Endothelial cell of umbilical vein (primary cell): ENCODE data around the gene UCHL1. TPM values are rescaled to one million over a fixed set of nuclear protein-coding genes. Genes with fewer than 3 reads are reported as not detected.

Source experiments
- BruUV-seq: library from RNA; stranded (reverse); fragments of 400-500 nt; replicated peaks from 2 replicates; lab custom pipeline; 2021; lab: Mats Ljungman, UMichigan
- CTCF ChIA-PET: fragments of 300-600, 350-600 bp; sonication (Branson Sonifier 250); formaldehyde crosslinking; loops from one replicate; lab custom pipeline; 2021; ENCODE audit warnings: antibody characterized with exemption, inconsistent platforms; lab: Charles Lee
- POLR2A ChIA-PET: fragments of 300-600, 350-600 bp; sonication (Branson Sonifier 250); formaldehyde crosslinking; loops from one replicate; lab custom pipeline; 2021; ENCODE audit warnings: antibody characterized with exemption, inconsistent platforms; lab: Charles Lee
- DNase-seq: peaks from one replicate; pipeline ENCODE4 v3.0.0-alpha.2; 2011; ENCODE audit warnings: low read depth, low spot score
- FAIRE-seq: peaks from 2 replicates; lab custom pipeline; 2011; peaks lifted over from hg19 to GRCh38; lab: Jason Lieb, UNC
- H2AFZ ChIP-seq: 2 replicates; pipeline ENCODE4 v1.6.0; 2012; ENCODE audit warnings: low read depth, low read length, control low read depth, inconsistent platforms
- H3K27ac ChIP-seq: 2 replicates; pipeline ENCODE4 v1.5.1; 2011; ENCODE audit warnings: low read depth, mild to moderate bottlenecking, control low read depth, low read length, moderate library complexity; ENCODE audit not compliant: insufficient read depth
- H3K27me3 ChIP-seq, 2 experiments: 2 replicates each; pipeline versions ENCODE4 v1.6.0 to v1.6.1; 2011; ENCODE audit warnings: low read length in 2 of 2, mixed read lengths in 1 of 2; ENCODE audit not compliant: control insufficient read depth in 2 of 2, insufficient read depth in 2 of 2
- H3K36me3 ChIP-seq, 2 experiments: 2 replicates in 1 of 2; 3 replicates in 1 of 2; pipeline ENCODE4 v1.5.1; 2011; ENCODE audit warnings: low read length in 2 of 2, mild to moderate bottlenecking in 1 of 2, moderate library complexity in 1 of 2; ENCODE audit not compliant: control insufficient read depth in 2 of 2, insufficient read depth in 2 of 2; ENCODE audit errors: extremely low read depth in 1 of 2
- H3K4me1 ChIP-seq: 3 replicates; pipeline ENCODE4 v1.5.1; 2011; ENCODE audit warnings: mild to moderate bottlenecking, low read length; ENCODE audit not compliant: control insufficient read depth, insufficient read depth; ENCODE audit errors: extremely low read depth
- H3K4me2 ChIP-seq: 2 replicates; pipeline ENCODE4 v1.6.1; 2011; ENCODE audit warnings: low read length, control low read depth, mixed read lengths; ENCODE audit not compliant: insufficient read depth
- H3K4me3 ChIP-seq, 3 experiments: fragments of 200-600 bp in 1 of 3; sonication (generic), shearing (Covaris generic) in 1 of 3; replicated peaks in 1 of 3; 2 replicates each; pipeline ENCODE4 v1.5.1; 2011 to 2016; ENCODE audit warnings: control low read depth in 3 of 3, low read length in 3 of 3, mild to moderate bottlenecking in 2 of 3, inconsistent platforms in 1 of 3, low read depth in 1 of 3, moderate library complexity in 1 of 3; ENCODE audit not compliant: insufficient read depth in 1 of 3
- H3K79me2 ChIP-seq: 2 replicates; pipeline ENCODE4 v1.6.0; 2012; ENCODE audit warnings: low read length, inconsistent platforms; ENCODE audit not compliant: control insufficient read depth, insufficient read depth
- H3K9ac ChIP-seq: replicated peaks from 2 replicates; pipeline ENCODE3; 2011; ENCODE audit warnings: low read length, control low read depth; ENCODE audit not compliant: insufficient read depth; ENCODE audit errors: extremely low read depth
- H3K9me1 ChIP-seq: replicated peaks from 3 replicates; pipeline ENCODE4 v1.6.0; 2011; ENCODE audit warnings: mild to moderate bottlenecking, low read length; ENCODE audit not compliant: control insufficient read depth, insufficient read depth; ENCODE audit errors: extremely low read depth
- H3K9me3 ChIP-seq: replicated peaks from 2 replicates; pipeline ENCODE4 v1.5.1; 2012; ENCODE audit warnings: low read length, inconsistent platforms; ENCODE audit not compliant: control insufficient read depth, insufficient read depth
- H4K20me1 ChIP-seq: replicated peaks from 2 replicates; pipeline ENCODE3; 2011; ENCODE audit warnings: mild to moderate bottlenecking, low read length; ENCODE audit not compliant: control insufficient read depth, insufficient read depth; ENCODE audit errors: extremely low read depth
- EZH2 ChIP-seq: IDR thresholded peaks from 2 replicates; pipeline ENCODE4 v1.6.1; 2012; ENCODE audit warnings: borderline replicate concordance, low read depth, mild to moderate bottlenecking, moderate library complexity, low read length, inconsistent platforms; ENCODE audit not compliant: severe bottlenecking
- FOS ChIP-seq: IDR thresholded peaks from 2 replicates; pipeline ENCODE4 v1.6.1; 2011; ENCODE audit warnings: mild to moderate bottlenecking, low read length, moderate library complexity, borderline replicate concordance; ENCODE audit not compliant: insufficient read depth
- GATA2 ChIP-seq: IDR thresholded peaks from 2 replicates; pipeline ENCODE4 v1.7.0; 2011; ENCODE audit warnings: low read depth, mild to moderate bottlenecking, moderate library complexity, mixed read lengths, low read length; ENCODE audit not compliant: insufficient read length, insufficient read depth
- JUN ChIP-seq: IDR thresholded peaks from 2 replicates; pipeline ENCODE4 v1.6.1; 2011; ENCODE audit warnings: borderline replicate concordance, low read depth; ENCODE audit not compliant: insufficient read length, insufficient read depth
- MYC ChIP-seq: IDR thresholded peaks from one replicate; pipeline ENCODE4 v1.6.1; 2011; ENCODE audit warnings: mild to moderate bottlenecking, low read depth, low read length
- POLR2A ChIP-seq: IDR thresholded peaks from 2 replicates; pipeline ENCODE4 v1.6.1; 2012; ENCODE audit warnings: low read depth, mild to moderate bottlenecking, control low read depth, low read length
- POLR2AphosphoS5 ChIP-seq: IDR thresholded peaks from 2 replicates; pipeline ENCODE4 v1.6.1; 2012; ENCODE audit warnings: low read depth, mild to moderate bottlenecking, control low read depth, low read length, moderate library complexity; ENCODE audit not compliant: insufficient read depth
- dilution Hi-C: fragments of 300-500 bp; cut with MboI; formaldehyde crosslinking; loops from one replicate; pipeline ENCODE4 v1.15.0; 2019; ENCODE audit warnings: low sequenced_read_pairs; ENCODE audit not compliant: extremely low pct_ligation_motif_present
- intact Hi-C: fragments of 100-400 bp; cut with micrococcal nuclease; formaldehyde crosslinking; loops from one replicate; pipeline ENCODE4 v1.10.0; 2022
- polyA plus RNA-seq, 4 experiments: library from polyadenylated mRNA; depleted of rRNA in 3 of 4; stranded (reverse) in 3 of 4; unstranded in 1 of 4; fragments of >200 nt; gene quantifications; 2 replicates each; pipeline versions ENCODE4 v1.2.1 to v1.2.3, GENCODE V29; 2011 to 2012; ENCODE audit warnings: missing spikeins in 1 of 4
- total RNA-seq: library from RNA; stranded (reverse); gene quantifications from 2 replicates; pipeline ENCODE4 v1.2.3, GENCODE V29; 2021
- TF ChIP-seq, protein P1 (sequence below): IDR thresholded peaks from 2 replicates; pipeline ENCODE4 v1.6.1; 2011; ENCODE audit not compliant: insufficient read depth, insufficient read length
- TF ChIP-seq, protein P2 (sequence below), 2 donors: IDR thresholded peaks; 1 replicate in 1 of 2; 2 replicates in 1 of 2; pipeline ENCODE4 v1.5.1; 2011; ENCODE audit warnings: low read length in 2 of 2, mild to moderate bottlenecking in 2 of 2, moderate library complexity in 2 of 2, control low read depth in 1 of 2, inconsistent platforms in 1 of 2, low read depth in 1 of 2; ENCODE audit not compliant: insufficient read depth in 1 of 2; ENCODE audit errors: extremely low read depth in 1 of 2

The UCHL1 gene
- total and polyA plus RNA-seq, 2 donors (not counting 3 experiments of a cell fraction or from before 2014, with no cell fraction given), result 501 to 1,128 TPM

GRCh38 chr4:41256131-41256739 lies 493 bp upstream of the UCHL1 start:
- Histone ChIP-seq H4K20me1 (no peaks in the 10 kb centered on the region), H3K36me3 (no peaks in the 10 kb centered on the region), H3K4me2 (peak overlapping the region; percentile 60), H3K4me3 (peak overlapping the region in 2 of 3 experiments; percentile 33 to 48), H3K9me1 (no peaks in the 10 kb centered on the region), H2AFZ (no peak overlapping the region), H3K79me2 (peaks cover 15% of the 10 kb centered on the region), H3K27me3 (peaks cover 15% of the 10 kb centered on the region in 2 experiments), H3K9ac (no peak overlapping the region), H3K9me3 (no peaks in the 10 kb centered on the region), H3K27ac (no peak overlapping the region), H3K4me1 (peaks cover 12% of the 10 kb centered on the region)
- no peak for DNase-seq
- BruUV-seq, result no TSS peak
- TF ChIP-seq EZH2 (peak; percentile 13), JUN (no peak)
- no peak for FAIRE-seq
- ChIA-PET POLR2A (interaction anchor here (0.6 to 2.1 kb wide), 6 partner anchors 10 to 328 kb away, joined by 3 to 7 read pairs (median 4); partner anchors contain the start of gene APBB2), CTCF (interaction anchor here (0.8 to 5.8 kb wide), 7 partner anchors 11 to 406 kb away, joined by 3 to 40 read pairs (median 3); partner anchors contain the start of gene APBB2)
- intact Hi-C loops, result loop anchor here (5.0 kb wide), 1 partner anchor 39 kb away; no protein-coding TSS in a partner anchor
- dilution Hi-C loops, result no loop called here

GRCh38 chr4:41257257-41257901 lies 651 bp downstream of the UCHL1 start:
- peak overlapping the region; percentile 35 to 54 (median 48) for H3K4me3 ChIP-seq
- peak; percentile 36 for DNase-seq
- intact Hi-C loops, result loop anchor here (5.0 kb wide), 1 partner anchor 40 kb away; no protein-coding TSS in a partner anchor
- POLR2A ChIA-PET, result interaction anchor here (1.0 to 2.1 kb wide), 4 partner anchors 11 to 329 kb away, joined by 4 to 7 read pairs (median 6); no protein-coding TSS in a partner anchor
- FAIRE-seq, result no peak
- dilution Hi-C loops, result no loop called here
- peaks cover 14 to 15% of the 10 kb centered on the region in 2 experiments for H3K27me3 ChIP-seq
- H3K36me3 ChIP-seq, result peaks cover 0 to 2% of the 10 kb centered on the region in 2 experiments
- CTCF ChIA-PET, result interaction anchor here (0.9 to 5.8 kb wide), 9 partner anchors 24 to 405 kb away, joined by 3 to 40 read pairs (median 8); no protein-coding TSS in a partner anchor
- H4K20me1 ChIP-seq, result no peaks in the 10 kb centered on the region
- BruUV-seq, result no TSS peak
- peak overlapping the region; percentile 0 for H3K27ac ChIP-seq
- peaks cover 15% of the 10 kb centered on the region for H3K79me2 ChIP-seq
- H3K9ac ChIP-seq, result peak overlapping the region; percentile 55
- H3K4me2 ChIP-seq, result peak overlapping the region; percentile 76
- H3K4me1 ChIP-seq, result peaks cover 12% of the 10 kb centered on the region
- no peaks in the 10 kb centered on the region for H3K9me1 ChIP-seq
- H2AFZ ChIP-seq, result peak overlapping the region; percentile 10
- peak; percentile 43 for TF ChIP-seq MYC
- no peak for TF ChIP-seq POLR2AphosphoS5
- no peak for TF ChIP-seq GATA2
- TF ChIP-seq, protein P1, sequence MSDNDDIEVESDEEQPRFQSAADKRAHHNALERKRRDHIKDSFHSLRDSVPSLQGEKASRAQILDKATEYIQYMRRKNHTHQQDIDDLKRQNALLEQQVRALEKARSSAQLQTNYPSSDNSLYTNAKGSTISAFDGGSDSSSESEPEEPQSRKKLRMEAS, result peak; percentile 75
- TF ChIP-seq, protein P2, sequence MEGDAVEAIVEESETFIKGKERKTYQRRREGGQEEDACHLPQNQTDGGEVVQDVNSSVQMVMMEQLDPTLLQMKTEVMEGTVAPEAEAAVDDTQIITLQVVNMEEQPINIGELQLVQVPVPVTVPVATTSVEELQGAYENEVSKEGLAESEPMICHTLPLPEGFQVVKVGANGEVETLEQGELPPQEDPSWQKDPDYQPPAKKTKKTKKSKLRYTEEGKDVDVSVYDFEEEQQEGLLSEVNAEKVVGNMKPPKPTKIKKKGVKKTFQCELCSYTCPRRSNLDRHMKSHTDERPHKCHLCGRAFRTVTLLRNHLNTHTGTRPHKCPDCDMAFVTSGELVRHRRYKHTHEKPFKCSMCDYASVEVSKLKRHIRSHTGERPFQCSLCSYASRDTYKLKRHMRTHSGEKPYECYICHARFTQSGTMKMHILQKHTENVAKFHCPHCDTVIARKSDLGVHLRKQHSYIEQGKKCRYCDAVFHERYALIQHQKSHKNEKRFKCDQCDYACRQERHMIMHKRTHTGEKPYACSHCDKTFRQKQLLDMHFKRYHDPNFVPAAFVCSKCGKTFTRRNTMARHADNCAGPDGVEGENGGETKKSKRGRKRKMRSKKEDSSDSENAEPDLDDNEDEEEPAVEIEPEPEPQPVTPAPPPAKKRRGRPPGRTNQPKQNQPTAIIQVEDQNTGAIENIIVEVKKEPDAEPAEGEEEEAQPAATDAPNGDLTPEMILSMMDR (IDR thresholded peaks at IDR 0.05; ENCODE audit: extremely low read depth in 1 of 2, insufficient read depth in 1 of 2, low read depth in 1 of 2, low read length in 2 of 2), result no peak
- no peak for TF ChIP-seq JUN
- no peak for TF ChIP-seq POLR2A
- TF ChIP-seq EZH2, result no peak
- TF ChIP-seq FOS, result no peak
- no peaks in the 10 kb centered on the region for H3K9me3 ChIP-seq
